Measurements from ENCODE around the gene CSF2RB.

DNA sequence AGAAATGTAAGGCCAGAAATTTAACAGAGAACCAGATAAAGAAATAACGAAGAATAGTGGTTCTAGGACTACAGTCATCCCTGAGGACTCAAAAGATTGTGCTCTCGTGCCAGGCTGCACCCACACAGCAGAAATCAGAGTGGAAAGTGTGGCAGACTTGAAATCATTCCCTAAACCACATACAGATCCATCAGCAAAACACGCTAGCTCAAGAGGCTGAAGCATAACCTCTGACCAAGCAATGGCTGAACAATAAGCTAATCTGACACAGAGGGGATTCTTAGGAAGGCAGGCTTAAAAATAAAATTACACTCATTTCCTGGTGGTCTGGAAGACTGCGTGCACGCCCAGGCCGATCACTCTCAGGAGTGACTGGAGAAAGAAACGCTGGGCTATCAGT lies 33.7 kb upstream of the CSF2RB start:
- TF ChIP-seq TEAD4 (IDR thresholded peaks at IDR 0.05) (no peak), TAF1 (IDR thresholded peaks at IDR 0.05; ENCODE audit: low read depth) (no peak), EP300 (IDR thresholded peaks at IDR 0.05; ENCODE audit: borderline replicate concordance) (no peak), RAD21 (IDR thresholded peaks at IDR 0.05; ENCODE audit: low read depth) (no peak)
- TF ChIP-seq, protein P1, sequence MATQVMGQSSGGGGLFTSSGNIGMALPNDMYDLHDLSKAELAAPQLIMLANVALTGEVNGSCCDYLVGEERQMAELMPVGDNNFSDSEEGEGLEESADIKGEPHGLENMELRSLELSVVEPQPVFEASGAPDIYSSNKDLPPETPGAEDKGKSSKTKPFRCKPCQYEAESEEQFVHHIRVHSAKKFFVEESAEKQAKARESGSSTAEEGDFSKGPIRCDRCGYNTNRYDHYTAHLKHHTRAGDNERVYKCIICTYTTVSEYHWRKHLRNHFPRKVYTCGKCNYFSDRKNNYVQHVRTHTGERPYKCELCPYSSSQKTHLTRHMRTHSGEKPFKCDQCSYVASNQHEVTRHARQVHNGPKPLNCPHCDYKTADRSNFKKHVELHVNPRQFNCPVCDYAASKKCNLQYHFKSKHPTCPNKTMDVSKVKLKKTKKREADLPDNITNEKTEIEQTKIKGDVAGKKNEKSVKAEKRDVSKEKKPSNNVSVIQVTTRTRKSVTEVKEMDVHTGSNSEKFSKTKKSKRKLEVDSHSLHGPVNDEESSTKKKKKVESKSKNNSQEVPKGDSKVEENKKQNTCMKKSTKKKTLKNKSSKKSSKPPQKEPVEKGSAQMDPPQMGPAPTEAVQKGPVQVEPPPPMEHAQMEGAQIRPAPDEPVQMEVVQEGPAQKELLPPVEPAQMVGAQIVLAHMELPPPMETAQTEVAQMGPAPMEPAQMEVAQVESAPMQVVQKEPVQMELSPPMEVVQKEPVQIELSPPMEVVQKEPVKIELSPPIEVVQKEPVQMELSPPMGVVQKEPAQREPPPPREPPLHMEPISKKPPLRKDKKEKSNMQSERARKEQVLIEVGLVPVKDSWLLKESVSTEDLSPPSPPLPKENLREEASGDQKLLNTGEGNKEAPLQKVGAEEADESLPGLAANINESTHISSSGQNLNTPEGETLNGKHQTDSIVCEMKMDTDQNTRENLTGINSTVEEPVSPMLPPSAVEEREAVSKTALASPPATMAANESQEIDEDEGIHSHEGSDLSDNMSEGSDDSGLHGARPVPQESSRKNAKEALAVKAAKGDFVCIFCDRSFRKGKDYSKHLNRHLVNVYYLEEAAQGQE (IDR thresholded peaks at IDR 0.05; ENCODE audit: low read depth) = no peak
- TF ChIP-seq, protein P2, sequence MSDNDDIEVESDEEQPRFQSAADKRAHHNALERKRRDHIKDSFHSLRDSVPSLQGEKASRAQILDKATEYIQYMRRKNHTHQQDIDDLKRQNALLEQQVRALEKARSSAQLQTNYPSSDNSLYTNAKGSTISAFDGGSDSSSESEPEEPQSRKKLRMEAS (IDR thresholded peaks at IDR 0.05) = no peak
